Measurements from ENCODE around the gene POLG. TPM values are rescaled to one million over a fixed set of nuclear protein-coding genes. Genes with fewer than 3 reads are reported as not detected.

POLG gene
- total and polyA plus RNA-seq, 2 of the 4 experiments (the other 2 are of a cell fraction): 19.9 to 30.6 TPM

DNA sequence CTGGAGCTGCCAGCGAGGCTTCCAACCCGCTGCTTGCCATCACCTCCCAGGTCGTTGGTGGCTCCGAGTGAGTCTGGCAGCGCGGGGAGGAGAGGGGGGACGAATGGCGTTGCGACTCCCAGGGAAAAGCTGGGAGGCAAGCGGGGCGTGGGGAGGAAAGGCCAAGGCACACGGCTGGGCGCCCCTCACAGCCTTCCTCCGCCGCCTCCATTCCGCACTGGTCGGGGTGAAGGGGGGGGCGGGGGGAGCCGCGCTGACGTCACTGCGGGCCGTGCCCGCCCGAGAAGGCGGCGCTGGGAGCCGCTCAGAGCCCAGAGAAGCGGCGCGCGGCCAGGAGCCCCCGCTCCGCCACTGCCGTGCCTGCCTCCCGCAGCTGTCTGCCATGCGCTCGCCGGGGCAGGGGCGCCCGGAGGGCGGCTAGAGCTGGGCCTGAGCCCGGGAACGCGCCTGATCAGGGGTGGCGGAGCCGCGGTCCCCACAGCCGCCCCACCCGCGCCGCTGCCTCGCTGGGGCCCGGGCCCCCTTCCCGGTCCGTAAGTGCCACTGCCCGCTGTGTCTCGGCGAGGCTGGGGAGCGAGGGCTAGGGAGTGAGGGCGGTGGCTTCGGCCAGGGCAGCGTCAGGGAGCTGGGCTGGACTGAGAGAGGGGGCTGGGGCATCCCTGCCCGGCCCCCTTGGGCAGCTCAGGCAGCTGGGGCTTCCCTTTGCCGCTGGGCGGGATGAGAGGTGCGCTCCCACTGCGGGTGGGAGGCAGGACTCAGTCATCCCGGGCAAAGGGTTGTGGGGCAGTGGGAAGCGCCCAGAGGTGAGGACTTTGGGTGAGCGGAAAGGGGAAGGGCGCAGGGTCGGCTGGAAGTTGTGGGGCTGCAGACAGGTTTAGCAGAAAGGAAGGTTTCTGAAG, 27.8 kb upstream of the POLG start:
- ATAC-seq (ENCODE audit: low read depth) (no peak), DNase-seq (no peak)
- no peak overlapping the region for H4K8ac ChIP-seq (ENCODE audit: low read depth in 2 of 2, low read length in 2 of 2)
- CTCF ChIA-PET: no interaction called here
- no peak overlapping the region for H3K14ac ChIP-seq (replicated peaks; ENCODE audit: low read depth, low read length)
- no peaks in the 10 kb centered on the region for H3K79me1 ChIP-seq (ENCODE audit: low read depth in 1 of 2, low read length in 2 of 2)
- no peak overlapping the region for H3K18ac ChIP-seq (ENCODE audit: low read depth, low read length)
- H2BK15ac ChIP-seq (ENCODE audit: low read depth, low read length): no peak overlapping the region
- no peak overlapping the region for H4K91ac ChIP-seq (ENCODE audit: insufficient read depth, low read depth, low read length)
- no peak overlapping the region for H3K56ac ChIP-seq (ENCODE audit: extremely low read depth, insufficient read depth, low read length)
- no peak overlapping the region for H3K4ac ChIP-seq (ENCODE audit: low read depth, low read length)
- no peak overlapping the region for H3K4me2 ChIP-seq (ENCODE audit: low read depth, low read length)
- no peaks in the 10 kb centered on the region for H3K36me3 ChIP-seq (ENCODE audit: control insufficient read depth, insufficient read depth, low read length)
- H3K4me3 ChIP-seq (ENCODE audit: insufficient read depth, low read depth, low read length): no peak overlapping the region
- no TSS peak for BruUV-seq (replicated peaks)
- peaks cover 89% of the 10 kb centered on the region for H3K27me3 ChIP-seq (ENCODE audit: control insufficient read depth, insufficient read depth, low read length)
- H2BK5ac ChIP-seq (ENCODE audit: low read depth, low read length, poor library complexity, severe bottlenecking): no peak overlapping the region
- no peak overlapping the region for H2AK5ac ChIP-seq (ENCODE audit: low read depth, low read length)
- dilution Hi-C loops (cut with HindIII; ENCODE audit: low sequenced_read_pairs, unreplicated experiment): no loop called here
- no peaks in the 10 kb centered on the region for H3K9me1 ChIP-seq (ENCODE audit: insufficient read depth, low read length)
- intact Hi-C loops (cut with micrococcal nuclease): no loop called here
- H3K9ac ChIP-seq (ENCODE audit: low read depth, low read length): no peak overlapping the region
- no peak overlapping the region for H4K5ac ChIP-seq (ENCODE audit: low read depth, low read length)
- WGBS, 2 experiments (ENCODE audit: extremely low coverage in 2 of 2, insufficient read length in 1 of 2): 1% methylated on average over 24 of the region's 73 CpGs; no CpG with 5 or more reads in 1 of the 2 experiments
- TF ChIP-seq FOS (IDR thresholded peaks at IDR 0.05; ENCODE audit: low read depth, low read length): no peak
- no peak for TF ChIP-seq BHLHE40 (IDR thresholded peaks at IDR 0.05; ENCODE audit: low read depth, low read length)
- POLR2A ChIA-PET (ENCODE audit: unreplicated experiment): no interaction called here
- no peak overlapping the region for H2BK120ac ChIP-seq (ENCODE audit: low read depth, low read length)
- H4K20me1 ChIP-seq (ENCODE audit: insufficient read depth, low read length): peaks cover 7% of the 10 kb centered on the region; the same call in 1 of the 2 replicates
- no peaks in the 10 kb centered on the region for H3K4me1 ChIP-seq (ENCODE audit: control insufficient read depth, insufficient read depth, low read length)
- H2AK9ac ChIP-seq (replicated peaks; ENCODE audit: low read depth, low read length, poor library complexity): peak overlapping the region; percentile 60
- no peaks in the 10 kb centered on the region; the same call in none of the 2 replicates for H3K9me3 ChIP-seq (ENCODE audit: control insufficient read depth, insufficient read depth, low read length)
- H3K27ac ChIP-seq (ENCODE audit: insufficient read depth, low read length): no peak overlapping the region
- peak overlapping the region; percentile 49 for H2AFZ ChIP-seq (replicated peaks; ENCODE audit: low read length, poor library complexity)
- in situ Hi-C loops (cut with MboI; ENCODE audit: low sequenced_read_pairs): loop anchor here (5.0 kb wide), 1 partner anchor 70 kb away; no protein-coding TSS in a partner anchor
- no peak overlapping the region for H3K23ac ChIP-seq (ENCODE audit: low read depth, low read length)
- no peak overlapping the region for H2BK20ac ChIP-seq (ENCODE audit: low read depth, low read length)

Measured in IMR-90 (cell line).